Measurements from ENCODE around the gene PRKN. TPM values are rescaled to one million over a fixed set of nuclear protein-coding genes. Genes with fewer than 3 reads are reported as not detected.
"Not testable (repeated sequence)": the region's sequence is repeated elsewhere in the genome, so short reads cannot be mapped to it uniquely, and the experiment has no call there.

Gene PRKN
- total RNA-seq, 1 experiment from 2014 or later = not detected

DNA sequence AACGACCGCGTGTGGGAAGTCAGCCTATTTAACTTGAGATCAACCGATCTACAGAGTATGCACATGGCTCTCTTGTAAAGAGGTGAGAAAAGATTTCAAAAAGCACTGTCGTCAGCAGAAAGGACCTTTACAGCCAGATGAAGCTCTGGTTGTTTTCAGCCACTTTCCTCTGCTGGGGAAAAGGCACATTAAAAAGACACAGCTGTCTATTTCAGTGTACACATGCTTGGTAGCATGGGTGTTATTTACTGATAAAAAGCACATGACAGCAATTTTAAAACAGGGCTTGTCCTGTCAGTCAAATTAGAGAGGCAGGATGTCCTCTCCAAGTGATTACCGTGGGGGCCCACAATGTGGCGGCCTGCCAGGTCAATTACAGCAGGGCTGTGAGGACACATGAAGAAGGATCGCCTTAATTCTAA lies 188.9 kb downstream of the PRKN start:
- DNase-seq (ENCODE audit: low read depth) = no peak

DNA sequence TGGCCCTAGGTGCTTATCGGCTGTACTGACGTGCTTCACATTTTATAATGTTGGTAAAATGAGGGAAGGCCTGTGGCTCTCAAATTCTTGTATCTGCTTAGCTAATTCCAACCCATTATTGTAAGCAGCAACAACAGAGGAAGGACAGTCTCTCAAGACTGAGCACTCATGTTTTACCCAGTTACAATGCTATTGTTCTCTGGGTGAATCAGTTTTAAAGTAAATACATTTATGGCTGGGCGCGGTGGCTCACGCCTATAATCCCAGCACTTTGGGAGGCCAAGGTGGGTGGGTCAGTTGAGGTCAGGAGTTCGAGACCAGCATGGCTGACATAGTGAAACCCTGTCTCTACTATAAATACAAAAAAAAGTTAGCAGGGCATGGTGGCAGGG lies 194.6 kb downstream of the PRKN start:
- DNase-seq (ENCODE audit: low read depth) = no peak

DNA sequence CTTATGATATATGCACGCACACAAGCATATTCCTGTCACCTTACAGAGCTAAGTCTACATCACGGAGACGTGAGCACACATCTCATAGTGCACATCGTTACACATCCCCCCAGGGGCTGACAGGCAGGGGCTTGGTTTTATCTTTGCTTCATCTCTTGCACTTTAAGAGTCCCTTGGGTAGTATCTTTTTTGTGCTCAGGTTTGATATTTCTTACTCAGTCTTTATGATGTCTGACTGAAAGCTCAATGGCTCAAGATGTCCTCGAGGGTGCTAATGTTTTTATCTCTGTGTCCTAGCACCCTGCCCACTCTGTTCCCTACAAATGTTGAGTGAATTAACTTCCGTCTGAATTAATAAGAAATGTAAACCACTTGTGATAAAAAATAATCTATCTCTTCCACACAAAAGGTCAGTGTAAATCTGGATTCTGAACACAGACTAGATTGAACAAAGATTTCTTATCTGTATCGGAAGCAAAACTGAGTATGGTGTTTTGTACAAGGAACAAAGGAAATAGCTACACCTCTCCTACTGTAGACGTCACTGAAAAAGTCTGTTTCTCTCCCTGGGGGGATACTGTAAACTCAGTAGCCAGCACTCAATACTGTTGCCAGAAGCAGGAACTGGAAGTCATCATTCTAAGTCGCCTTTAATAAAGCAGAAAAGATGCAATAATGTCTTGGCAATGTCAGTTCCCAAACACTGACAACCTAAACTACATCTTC lies 195.1 kb downstream of the PRKN start:
- no peak for DNase-seq (ENCODE audit: low read depth)

DNA sequence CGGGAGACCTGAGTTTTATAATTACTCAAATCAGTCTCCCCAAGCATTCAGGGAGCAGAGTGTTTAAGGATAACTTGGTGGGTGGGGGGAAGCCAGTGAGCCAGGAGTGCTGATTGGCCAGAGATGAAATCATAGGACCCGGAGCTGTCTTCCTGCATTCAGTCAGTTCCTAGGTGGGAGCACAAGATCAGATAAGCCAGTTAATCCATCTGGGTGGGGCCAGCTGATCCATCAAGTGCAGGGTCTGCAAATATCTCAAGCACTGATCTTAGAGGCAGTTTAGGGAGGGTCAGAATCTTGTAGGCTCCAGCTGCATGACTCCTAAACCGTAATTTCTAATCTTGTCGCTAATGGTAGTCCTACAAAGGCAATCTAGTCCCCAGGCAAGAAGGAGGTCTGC lies 196.2 kb downstream of the PRKN start:
- not testable (repeated sequence) for DNase-seq (ENCODE audit: low read depth)

DNA sequence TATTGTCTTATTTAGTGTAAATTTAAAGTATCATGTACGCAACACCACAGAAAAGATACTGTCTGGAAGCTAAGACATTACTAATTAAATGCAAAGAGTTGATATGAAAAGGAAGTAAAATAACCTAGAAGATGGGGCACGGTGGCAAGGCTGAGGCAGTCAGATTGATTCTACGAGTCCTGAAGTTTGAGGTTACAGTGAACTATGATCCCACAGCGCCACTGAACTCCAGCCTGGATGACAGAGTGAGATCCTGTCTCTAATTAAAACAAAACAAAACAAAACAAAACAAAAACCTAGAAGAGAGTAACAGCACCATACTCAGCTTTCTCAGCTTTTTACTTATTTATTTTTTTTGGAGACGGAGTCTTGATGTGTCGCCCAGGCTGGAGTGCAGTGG lies 199.0 kb downstream of the PRKN start:
- DNase-seq (ENCODE audit: low read depth) = no peak

DNA sequence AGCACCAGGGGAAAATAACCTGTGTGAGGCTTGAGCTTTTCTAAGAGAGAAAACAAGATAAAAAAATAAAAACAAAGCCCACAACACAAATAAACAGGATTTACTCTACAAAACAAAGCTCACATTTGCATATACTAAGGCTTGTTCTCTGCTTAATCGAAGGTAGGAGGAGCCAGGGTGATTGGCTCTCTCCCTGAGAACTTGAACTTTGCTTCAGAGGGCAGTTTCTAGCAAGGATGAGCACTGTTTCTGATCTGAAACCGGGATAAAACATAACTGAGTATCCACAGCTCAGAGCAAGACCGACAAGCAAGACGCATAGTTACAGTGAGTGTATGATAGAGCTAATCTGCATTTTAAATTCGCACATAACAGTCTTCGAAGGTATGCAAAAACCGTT lies 200.6 kb downstream of the PRKN start:
- DNase-seq (ENCODE audit: low read depth) = no peak

DNA sequence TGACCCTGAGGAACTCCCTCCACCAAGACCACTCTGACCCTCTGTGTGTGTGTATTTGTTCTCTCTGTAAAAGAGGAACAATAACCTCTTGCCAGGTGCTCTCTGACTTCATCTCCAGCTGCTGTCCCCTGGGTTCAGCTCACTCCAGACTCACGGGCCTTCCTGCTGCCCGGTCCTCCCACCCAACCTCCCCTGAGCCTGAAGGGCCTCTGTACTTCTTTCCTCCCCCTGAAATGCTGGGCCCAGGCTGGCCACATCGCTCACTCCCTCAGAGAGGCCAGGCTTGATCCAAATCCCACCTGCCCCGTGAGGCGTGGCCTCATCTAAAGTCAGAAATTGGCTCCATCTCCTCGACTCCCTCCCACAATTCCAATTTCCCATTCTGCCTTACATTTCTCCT lies 202.4 kb downstream of the PRKN start:
- DNase-seq (ENCODE audit: low read depth) = no peak

DNA sequence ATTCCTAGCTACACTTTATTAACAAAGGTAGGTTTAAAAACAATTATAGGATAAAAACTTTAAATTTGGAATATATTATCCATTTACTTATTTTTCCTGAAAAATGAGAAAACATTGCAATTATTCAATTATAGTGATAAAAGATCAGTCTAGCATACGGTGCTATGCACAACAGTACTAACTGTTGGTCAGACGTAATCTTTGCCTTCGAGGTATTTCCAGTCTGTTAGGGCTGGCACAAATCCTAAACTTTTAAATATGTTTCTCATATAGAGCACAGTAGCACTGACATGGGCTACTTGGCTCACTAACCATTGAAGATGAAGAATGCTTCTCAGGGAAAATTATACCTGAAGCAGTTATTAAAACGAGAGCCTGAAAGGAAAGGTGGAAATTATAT lies 214.8 kb downstream of the PRKN start:
- no peak for DNase-seq (ENCODE audit: low read depth)

DNA sequence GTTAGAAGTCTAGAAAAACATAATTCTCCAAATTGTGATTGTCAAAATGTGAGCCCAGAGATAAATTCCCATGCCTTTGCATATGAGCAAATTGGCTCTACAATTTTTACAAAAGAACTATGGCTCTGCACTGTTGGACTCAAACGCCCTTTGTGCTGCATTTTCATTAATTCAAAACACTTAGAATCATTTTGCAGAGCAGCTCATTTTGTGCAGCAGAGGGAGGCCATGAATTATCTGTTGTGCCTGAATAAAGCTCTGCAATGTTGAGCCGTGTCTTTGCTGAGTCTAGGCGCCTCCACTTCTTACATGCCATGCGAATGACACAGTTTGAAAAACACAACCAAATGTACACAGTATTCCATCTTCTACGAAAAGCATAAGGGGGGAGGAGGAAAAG lies 230.2 kb downstream of the PRKN start:
- DNase-seq (ENCODE audit: low read depth) = no peak

DNA sequence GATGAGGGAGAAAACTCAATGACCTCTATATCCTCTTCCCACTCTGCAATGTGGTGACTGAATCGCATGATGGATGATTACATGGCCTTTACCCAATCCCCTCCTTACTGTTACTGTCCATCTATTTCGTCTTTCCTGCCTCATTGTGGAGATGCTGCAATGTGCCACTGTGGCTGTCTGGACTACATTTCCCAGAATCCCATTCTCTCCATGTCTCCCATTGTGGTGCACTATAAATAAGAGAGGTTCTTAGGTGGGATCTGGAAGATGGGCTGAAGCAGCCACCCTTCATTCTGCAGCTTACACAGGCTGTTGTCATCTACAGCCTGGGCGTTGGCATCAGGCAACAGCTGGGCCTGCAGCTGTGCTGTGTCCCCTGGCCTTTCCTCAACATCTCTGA lies 233.6 kb downstream of the PRKN start:
- no peak for DNase-seq (ENCODE audit: low read depth)

DNA sequence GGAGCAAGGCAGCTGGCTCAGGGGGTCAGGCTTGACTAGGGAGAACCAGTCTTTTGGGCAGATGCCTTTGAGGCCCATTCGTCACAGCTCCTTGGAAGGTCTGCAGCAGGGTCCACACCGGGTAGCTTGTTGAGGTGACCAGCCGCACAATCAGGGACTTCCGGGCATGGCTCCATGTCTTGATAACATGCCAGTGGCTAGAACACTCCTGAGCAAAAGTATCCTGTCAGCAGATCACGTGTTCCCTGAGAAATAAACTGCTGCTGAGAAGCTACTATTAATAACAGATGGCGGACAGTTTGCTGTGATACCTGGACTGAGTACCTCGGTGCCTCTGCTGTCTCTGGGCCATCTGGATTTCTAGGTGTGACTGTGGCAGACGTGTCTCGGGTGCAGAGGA lies 235.9 kb downstream of the PRKN start:
- no peak for DNase-seq (ENCODE audit: low read depth)

DNA sequence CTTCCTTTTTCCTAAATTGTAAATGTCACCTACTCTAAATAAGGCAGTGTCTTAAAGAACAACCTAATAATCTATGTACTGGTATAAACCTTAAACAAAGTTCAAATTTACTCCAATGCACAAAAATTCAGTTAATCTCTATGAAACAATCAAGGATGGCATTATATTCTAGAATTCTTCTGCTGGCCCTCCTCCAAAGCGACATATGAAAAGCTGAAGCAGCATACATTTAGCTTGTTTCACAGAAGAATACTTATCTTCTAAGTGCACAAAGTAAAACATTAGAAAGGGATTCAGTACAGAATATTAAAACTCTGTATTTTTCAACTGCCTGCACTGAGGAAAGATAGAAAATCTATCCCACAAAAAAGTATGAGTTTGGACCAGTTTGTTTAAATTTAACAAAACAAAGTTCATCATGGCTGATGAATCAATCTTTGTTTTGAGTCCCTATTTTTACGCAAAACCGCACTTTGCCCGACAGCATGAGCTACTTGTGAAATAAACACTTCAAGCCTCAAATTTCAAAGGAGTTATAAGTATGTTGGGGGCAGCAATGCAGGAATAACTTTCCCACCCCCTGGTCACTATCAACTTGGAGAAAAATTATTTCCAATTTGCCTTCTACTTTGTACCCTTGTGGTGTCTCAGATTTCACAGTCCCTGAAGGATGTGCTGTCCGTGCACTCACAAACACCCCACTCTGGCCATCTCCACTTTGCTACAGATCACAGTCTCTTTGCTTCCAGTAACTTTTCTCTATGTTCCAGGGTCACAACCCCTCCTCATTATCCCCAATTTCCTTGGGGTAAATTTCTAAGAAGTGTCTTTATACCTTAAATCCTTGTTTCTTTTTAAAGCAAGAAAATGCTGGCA lies 238.2 kb downstream of the PRKN start:
- DNase-seq (ENCODE audit: low read depth) = no peak

DNA sequence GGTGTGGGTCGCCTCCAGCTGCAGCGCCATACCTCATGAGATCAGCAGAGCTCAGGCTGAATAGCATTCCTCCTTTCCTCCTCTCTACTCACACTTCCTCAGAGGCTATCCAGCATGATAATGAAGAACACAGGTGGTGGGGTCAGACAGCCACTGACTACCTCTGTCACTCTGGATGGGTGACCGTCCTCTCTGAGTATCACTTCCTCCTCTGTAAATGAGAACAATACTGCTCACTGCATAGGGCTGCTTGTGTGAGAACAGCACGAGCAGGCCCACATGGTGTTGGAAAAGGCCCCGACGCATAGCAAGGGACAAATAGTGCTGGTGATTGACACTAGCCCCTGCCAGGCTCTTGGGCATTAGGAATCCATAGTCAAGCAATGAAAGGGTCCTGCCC lies 239.1 kb downstream of the PRKN start:
- no peak for DNase-seq (ENCODE audit: low read depth)

DNA sequence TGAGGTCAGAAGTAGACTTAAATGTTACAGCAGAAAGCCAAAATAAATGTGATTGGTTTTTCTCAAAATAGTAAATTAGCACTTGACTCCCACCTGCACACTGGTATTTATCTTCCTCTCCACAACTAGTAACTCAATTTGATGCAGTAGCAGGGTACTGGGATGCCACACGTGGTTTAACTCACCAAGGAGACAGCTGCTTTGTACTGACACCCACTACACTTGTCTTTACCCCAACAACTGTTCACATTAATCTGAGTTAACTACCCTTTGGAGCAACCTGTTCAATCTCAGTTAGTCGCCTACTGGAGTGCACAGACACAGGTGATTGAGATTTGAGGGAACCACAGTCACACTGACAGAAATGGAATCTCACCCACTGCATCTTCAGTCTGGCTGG lies 242.1 kb downstream of the PRKN start:
- DNase-seq (ENCODE audit: low read depth) = no peak

DNA sequence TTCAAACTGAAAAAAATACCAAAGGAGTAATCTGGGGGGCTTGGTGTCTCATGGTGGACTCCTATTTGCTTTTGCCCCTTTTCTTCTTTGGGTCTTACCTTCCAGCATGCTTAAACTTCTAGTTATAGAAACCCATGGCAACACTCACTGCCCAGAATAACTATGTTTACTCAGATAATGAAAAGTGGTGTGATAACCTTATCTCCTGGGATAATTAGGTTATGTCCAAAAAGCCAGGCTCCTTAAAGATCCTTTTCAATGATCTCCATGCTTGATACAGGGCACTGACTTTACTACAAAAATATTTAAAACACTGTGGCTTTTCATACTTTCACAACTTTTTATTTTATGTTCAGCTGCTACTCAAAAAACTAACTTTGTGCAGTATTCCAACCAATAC lies 245.6 kb downstream of the PRKN start:
- DNase-seq (ENCODE audit: low read depth) = no peak

DNA sequence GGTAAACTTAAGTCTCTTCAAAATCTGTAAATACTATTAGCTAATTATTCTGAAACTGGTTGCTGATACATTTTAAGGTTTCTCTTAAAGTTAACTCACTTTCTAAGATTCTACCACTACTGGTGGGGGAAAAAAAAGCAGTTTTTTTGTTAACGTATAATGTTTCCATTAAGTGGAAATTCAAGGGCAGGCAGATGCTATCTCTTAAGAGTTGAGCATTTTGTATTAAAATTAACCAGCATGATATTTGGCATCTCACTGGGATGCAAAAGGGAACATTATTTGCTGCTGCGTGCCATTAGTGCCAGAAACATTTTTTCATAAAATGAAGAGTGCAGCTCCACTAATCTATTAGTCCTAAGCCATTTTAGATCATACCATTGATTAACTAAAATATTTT lies 246.2 kb downstream of the PRKN start:
- DNase-seq (ENCODE audit: low read depth) = no peak

DNA sequence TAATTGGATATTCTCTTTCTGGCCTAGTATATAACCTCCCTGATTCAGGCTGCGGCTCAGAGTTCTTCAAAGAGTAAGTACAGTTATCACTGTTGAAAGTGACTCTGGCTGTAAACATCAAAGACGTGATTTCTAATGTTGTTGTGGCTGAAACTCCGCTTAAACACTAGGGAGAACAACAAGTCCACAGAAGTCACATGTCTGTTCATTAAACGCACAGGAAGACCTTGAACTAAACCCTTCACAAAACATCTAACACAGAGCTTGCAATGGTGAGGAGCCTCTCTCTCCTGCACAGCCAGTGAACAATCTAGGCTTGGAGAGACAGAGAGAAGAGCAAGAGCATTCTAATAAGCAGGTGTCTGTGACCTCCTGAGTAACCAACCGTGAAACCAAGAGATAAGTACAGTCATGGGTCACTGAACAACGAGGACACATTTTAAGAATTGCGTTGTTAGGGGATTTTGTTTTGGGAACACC lies 249.3 kb downstream of the PRKN start:
- no peak for DNase-seq (ENCODE audit: low read depth)

DNA sequence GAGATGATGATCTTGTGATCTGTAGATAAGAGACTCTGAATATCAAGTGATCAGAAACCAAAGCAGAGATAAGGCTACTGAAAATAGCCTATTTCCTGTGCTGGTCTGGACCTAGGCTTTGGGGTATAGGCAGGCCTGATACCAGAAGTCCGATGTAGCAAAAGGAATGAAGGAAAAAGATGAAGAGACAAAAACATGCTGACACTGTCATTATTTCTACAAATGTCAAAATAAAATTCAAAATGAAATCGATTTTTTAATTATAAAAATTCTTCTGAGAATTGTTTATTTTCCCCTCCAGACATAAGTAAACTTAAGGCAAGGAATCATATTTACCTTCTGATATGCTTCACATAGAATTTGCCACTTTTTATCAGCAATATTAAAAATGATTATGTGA lies 252.8 kb downstream of the PRKN start:
- no peak for DNase-seq (ENCODE audit: low read depth)

DNA sequence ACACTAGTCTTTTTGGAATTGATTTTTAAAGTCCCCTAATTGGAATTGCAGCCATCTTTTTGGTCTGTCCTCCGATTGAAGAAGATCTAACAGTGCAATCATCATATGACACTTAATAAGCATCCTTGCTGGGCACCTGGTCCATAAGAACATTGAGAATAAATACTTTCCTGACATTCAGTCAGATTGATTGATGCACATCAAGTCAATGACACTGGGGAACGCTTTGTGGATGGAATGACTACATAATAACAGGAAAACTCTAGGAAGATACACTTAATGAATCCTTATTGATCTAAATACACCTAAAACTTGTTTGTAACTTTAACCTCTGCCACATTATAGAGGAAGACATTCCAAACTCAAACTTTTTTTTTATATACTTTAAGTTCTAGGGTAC lies 255.7 kb downstream of the PRKN start:
- no peak for DNase-seq (ENCODE audit: low read depth)

DNA sequence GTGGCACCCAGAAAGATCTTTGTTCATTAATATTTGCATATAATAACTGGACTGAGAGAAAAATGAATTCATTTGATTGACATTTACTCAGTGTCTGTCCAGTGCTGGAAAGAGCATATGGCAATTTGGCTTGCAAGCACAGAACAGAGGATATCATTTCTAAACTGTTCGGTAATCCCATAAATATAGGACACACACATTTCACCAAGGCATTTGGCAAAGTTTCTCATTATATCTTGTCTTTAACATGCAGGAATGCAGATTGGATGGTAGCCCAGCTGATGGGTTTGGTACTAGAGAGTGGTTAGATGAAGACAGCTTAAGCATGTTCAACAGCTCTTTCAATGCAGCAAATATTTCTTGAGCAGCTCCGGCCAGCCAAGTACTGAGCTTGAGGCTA lies 259.2 kb downstream of the PRKN start:
- DNase-seq (ENCODE audit: low read depth) = no peak

DNA sequence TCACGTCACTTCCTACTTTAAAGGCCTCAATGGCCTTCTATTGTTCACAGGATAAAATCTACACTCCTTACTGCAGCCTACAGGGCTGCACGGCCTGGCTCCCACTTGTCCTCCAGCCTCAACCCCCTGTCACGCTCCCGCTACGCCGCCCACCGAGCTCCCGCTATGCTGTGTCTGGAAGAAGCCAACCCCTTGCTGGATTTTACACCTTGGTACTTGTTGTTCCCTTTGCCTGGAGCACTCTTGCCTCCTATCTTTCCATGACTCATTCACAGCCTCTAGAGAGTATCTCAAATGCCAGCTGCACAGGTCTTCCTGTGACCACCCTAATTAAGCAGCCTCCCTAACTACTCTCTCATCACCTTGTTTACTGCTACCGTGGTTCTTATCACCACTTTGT lies 259.9 kb downstream of the PRKN start:
- no peak for DNase-seq (ENCODE audit: low read depth)

DNA sequence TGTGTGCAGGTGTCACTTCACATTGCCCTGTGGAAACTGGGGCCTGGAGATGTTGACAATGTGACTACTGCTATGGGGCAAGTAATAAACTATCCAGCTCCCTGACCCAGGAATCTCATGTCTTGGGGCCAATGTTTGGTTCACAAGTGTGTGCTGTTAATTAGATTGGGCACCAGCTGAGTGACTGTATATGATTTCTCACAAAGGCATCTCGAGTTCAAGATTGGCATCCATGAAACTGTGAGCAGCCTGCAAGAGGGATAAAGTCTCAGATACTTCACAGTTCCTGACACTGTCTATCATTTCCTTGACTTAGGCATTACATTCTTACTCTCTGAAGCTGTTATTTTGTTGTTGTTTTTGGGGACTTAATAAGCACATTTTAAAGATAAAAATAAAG lies 264.0 kb downstream of the PRKN start:
- DNase-seq (ENCODE audit: low read depth) = no peak

DNA sequence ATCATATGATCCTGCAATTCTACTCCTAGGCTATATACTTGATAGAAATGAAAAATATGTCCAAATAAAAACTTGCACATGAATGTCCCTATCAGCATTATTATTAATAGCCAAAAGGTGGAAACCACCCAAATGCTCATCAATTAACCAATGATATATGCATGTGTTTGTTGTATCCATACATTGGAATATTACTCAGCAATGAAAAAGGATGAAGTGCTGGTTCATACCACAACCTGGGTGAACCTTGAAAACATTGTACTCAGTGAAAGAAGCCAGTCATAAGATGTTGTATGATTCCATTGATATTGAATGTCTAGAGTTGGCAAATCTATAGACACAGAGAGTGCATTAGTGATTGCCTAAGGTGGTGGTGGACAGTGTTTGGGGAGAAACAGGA lies 267.6 kb downstream of the PRKN start:
- no peak for DNase-seq (ENCODE audit: low read depth)

Data from Daoy (cell line).